ENCODE measurements around the gene DOCK1.

DOCK1 gene

DNA sequence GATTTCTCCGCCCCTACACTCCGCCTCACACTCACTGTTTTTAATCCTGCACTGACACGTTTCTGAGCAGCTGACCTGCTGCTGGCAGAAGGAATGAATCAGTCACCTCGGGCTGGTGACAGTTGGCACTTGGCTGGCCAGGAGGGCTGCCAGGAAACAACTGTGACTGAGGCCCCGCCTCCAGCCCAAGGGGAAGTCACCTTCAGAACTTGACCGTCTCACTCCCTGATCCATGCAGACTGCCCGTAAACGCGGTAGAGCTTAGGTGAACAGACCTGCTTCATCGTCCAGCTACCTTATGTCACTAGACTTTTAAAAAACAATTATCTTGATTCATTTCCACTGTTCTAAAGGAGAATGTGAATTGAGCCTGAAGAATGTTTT, 107.5 kb downstream of the DOCK1 start:
- DNase-seq, result no peak

DNA sequence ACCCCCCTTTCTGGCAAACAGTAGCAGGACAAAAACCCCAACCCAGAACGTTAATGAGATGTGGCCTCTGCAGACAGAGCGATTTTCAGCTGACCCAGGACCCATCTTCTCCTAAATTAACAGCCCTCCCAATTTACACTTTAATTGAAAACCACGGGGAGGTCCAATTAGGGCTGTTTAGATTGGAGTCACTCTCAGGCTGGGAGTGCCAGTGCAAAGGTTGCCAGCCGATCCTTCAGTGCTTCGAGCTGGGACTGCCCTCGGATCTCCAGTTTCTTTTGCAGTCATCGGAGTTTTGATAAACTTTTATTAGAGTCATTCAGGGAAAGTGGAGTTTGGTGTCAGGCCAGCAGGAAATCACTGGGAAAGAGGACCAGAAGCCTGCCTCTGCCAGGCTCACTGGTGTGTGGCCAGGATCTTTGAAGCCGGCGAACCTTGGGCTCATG, 108.0 kb downstream of the DOCK1 start:
- no peak for DNase-seq

DNA sequence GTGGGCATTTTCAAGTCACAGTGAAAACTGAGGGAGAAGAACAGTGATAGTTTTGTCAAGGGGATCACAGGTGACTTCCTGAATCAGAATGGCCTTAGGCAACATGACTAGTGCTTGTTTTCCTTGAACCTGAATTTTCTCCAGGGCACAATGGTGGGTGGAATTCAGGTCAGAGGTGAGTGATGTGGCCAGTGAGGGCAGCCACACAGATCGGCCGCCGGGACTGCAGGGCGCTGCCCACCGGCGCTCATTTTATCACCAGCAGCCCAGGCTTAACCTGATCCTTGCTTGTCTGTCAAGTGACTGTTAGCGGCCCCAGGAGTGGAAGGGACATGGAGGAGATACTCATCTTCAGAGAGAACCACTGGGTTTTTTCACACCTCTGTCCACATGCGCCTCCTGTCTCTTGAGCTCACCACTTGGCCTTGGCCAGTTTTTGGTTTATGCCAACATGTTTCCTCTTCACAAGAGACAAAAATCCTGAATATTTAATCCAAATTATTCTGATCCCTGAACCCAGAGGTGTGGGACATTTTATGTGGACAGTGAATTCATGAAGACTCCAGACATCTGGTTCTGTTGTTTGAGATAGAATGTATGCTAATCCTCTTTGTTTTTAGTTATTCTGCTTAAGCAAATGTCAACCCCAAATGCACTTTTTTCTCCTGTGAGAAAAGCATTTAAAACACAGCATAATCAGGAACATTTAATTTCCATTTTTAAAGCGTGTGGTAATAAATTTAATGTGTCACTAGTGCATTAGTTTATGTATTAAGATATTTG, 108.7 kb downstream of the DOCK1 start:
- DNase-seq, result no peak

DNA sequence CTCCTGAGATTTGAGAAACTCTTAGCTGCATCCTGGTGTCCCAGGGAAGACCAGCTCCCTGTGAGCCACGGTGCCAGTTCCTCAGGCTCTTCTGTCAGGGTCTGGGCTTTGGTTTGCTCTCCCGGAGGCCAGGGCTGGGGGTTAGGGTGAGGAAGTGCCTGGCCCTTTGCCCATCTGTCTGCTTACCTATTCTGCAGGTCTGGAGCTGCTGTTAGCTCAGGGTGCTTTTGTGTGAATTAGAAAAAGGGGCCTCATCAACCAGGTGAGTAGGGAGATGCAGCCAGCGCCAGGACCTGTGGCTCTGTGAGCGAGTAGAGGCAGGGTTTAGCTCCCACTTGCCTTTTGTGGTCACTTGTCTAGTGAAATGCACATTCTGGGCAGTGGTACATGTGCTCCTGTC, 109.4 kb downstream of the DOCK1 start:
- DNase-seq, result no peak

DNA sequence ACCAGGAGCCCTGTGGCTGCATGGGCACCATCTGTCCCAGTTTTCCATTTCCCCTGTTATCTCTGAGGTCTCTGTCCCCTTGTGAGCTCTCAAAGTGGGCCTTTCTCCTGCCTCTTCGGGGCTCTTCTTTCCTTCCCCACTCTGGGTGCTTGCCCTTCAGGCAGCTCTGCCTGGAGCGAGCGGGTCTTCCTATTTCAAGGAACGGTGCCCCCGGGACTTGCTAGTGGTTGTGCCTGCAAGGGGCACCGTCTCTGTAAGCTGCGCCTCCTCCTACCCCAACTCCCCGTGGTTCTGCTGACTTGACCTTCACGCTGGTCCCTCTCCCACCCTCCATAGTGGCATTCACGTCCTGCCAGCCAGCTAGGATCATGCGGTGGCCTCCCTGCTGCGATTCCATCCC, 110.1 kb downstream of the DOCK1 start:
- DNase-seq, result no peak

DNA sequence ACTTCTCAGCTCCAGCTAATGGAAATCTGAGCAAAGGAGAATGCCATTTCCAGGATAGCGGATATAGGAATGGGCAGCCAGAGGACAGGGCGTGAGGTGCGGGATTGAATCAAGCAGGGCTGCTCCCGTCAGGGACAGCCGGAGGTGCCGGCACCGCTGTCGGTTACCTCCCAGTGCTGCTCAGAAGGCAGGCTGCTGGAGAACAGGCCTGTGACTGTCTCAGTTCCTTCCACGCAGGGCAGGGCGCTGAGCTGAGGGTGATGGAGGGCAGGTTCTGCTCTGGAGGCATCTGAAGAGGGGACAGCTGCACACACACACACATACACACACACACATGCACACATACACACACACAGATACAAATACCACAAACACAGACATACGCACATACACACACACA, 111.1 kb downstream of the DOCK1 start:
- no peak for DNase-seq

DNA sequence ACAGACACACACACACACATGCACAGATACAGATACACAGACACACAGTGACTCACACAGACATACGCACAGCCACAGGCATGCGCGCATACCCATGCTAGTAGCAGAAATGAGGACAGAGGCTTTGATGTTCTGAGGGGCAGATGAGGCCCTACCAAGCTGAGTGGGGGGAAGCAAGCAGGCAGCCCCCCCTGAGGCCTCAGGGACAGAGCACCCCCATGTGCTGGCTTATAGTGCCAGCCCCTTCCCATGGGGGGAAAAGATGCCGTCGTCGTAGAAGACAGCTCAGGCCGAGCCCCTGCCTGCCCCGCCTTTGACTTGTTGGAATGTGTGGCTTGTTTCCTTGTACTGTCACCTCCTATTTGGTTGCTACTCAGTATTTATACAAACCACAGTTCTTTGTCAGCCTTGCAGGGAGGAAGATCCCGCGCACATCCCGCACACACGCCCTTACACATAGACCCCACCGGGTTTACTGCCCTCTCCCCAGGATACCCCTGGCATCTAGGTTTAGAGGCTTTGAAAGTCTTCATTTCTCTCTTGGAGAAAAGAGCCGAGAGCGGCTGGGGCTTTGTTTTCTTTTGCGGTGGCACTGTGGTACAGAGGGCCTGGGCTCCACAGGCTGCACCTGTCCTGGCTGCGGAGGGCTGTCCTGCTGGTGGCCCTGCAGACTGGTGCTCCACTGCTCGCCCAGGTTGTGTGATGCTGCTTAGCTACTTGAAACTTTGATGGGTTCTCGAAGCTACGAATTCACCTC, 112.5 kb downstream of the DOCK1 start:
- DNase-seq, result no peak

DNA sequence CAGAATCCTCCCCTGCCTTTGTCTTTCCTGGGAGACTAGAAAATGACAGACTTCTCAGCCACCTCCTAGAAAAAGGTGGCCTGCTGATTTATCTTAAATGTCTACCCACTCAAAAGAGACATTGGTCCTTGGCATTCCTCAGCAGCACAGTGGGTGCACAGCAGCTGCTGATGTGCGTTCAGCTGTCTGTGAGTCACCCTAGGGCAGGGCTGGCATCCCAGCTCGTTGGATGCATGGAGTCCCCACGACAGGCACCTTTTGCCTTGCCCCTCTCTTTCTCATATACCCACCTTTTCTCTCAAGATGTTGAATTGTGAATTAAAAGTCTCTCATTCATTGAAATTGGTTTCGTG, 113.0 kb downstream of the DOCK1 start:
- DNase-seq, result no peak

DNA sequence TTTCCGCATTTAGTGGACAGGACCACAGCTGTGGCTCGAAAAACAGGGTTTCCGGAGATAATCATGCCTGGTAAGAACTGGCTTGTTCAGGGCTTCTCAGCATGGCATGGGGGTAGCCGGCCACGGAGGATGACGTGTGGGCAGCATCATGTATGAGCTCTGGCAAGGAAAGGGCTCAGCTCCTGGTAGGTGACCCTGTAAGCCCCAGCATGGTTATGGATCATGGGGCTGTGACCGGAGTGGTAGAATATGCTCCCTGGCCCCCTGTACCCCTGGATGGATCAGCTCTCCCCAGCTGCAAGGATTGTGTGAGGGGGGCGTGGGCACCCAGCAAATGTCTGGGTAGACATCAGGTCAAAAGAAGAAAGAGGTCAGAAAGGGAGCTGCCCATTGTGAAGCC, 113.5 kb downstream of the DOCK1 start:
- DNase-seq, result no peak

DNA sequence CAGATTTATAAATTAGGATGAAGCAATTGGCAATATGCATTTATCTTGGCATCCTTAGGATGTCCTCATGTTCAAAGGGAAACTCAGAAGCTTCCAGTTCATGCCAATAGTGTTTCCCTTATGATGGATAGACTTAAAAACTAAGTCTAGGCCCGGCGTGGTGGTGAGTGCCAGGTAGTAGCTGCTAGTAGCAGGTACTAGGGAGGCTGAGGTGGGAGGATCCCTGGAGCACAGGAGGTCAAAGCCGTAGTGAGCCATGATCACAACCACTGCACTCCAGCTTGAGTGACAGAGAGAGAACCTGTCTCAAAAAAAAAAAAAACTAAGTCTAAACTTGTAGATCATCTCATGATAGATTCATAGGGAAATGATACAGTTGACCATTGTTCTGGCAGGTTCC, 115.0 kb downstream of the DOCK1 start:
- no peak for DNase-seq

DNA sequence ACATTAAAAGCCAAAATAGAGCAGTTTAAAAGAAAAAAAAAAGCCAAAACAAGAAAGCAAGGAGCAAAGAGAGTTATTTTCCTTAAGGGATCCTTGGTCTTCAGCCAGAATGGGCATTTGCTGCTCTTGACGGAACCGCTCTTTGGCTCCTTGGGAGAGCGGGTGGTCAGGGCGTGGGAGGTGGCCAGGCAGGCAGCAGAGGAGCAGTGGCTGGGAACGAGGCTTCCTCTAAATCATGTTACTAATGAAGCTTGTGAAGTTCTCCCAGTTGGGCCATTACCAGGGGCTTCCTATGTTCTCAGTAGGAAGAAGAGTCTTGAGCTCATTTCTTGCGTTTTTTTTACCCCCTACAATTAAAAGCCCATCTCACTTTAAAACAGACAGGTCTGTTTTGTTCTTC, 116.6 kb downstream of the DOCK1 start:
- no peak for DNase-seq

DNA sequence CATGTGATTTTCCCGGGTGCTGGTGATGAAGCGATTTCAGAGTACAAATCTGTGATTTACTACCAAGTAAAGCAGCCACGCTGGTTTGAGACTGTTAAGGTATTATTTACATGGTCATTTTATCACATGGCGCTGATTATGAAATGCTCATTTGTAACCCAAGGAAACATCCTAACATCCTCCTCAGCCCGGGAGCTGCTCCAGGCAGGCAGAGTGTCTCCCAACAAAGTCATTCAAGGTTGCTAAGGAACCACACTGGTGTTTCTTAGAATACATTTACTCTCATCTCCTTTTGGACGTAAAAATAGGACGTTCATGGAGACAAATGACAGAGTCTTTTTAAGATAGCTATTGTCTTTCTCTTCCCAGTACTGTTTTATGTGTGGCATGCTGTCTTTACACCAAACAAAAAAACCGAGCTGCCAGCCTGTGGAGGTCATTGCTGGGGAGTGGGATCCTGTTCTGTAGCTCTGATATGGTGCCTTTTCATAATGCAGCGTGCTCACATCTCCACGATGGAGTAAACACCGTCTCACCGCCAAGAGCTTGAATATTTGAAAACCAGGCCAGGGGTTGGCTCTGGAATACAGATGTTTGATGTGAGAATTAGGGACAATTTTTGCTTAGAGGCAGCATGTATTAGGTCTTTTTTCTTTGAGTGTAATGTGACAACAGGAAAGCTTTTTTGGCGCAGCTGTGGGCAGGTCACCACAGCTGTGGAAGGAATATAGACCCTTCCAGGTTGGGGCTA, 119.6 kb downstream of the DOCK1 start:
- DNase-seq, result no peak

DNA sequence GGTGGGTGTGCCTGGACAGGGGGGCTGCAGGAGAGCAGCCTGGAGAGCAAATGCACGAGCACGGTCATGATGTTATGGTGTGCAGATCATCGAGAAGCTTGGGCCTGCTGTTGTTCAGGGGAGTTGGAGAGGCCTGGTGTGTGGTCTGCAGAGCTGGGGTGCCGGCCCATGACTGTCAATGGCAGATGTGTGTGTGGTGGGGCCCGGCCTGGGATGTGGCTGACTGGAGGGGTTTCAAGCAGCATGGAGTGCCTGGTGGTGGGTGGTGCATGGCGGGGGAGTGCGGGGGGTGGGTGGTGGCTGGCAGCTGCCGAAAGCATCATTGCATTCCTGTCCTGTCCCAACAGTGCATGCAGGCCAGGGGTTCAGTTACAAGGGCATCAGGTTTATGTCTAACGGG, 122.6 kb downstream of the DOCK1 start:
- DNase-seq, result no peak

DNA sequence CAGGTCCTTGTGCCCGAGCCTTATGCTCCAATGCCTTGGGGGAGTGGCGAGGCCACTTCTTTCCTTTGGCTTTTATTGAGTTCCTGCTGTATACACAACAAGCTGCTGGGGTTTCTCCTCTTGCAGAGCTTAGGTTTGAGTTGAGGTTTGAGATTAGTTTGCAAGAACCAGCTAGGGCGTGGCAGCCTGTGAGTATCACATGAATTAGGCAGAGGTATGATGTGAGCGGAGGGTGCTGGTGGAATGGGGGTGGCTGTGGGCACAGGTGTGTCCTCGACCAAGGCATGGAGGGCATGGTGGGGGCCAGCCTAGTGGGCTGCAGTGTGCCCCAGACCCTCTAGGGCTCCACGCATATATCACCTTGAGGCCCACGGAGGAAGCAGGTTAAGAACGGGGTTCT, 123.3 kb downstream of the DOCK1 start:
- DNase-seq, result no peak

DNA sequence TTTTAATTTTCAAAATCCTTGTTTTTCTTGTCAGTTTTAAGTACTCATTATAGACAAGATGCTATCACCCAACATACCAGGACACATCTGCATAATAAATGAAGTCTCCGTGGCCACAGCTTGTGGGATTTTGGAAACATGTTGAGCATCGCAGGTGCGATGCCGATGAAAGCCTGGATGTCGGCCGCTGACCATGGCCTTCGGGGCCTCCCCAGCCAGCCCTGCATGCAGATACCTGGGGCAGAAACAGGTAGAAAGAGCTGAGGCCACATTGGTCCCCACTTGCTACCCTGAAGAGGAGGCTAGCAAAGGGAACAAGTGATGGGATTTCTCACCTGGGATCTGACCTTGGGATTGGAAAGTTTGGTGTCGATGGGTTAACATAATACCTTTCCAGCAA, 123.8 kb downstream of the DOCK1 start:
- no peak for DNase-seq

DNA sequence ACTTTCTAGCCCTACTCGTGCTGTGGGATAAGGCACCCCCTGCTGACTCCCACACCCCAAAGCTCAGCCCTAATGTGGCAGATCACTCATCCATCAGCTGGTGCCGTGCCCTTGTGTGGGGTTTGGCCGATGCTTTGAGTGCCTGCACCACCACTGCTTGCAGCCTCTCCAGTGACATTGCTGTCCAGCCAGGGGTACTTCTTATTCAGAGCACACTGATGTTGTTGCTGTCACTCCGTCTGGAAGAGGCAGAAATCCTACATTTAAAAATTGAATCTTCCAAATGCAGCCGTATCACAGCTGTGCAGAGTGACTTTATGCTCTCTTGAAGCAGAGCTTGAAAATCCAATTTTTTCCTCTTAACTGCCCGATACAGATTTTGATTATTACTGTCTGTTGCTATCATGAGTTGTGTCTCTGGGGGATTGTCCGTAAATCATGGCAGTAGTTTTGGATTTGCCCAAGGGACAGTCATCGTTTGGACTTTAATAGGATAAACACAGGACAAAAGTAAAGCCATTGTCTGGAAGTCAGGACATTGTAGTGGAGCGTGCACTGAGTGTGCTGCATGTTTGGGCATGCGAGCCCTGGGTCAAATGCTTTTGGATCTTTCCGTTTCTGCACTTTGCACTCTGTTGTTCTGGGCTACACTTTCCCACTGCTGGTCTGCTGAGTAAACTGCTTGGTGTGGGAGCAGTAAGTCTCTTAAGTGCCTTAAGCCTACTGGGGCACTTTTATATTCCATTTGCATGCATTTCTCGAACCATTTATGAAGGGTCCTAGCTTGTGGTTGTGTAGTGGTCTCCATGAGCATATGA, 128.2 kb downstream of the DOCK1 start:
- DNase-seq, result no peak

DNA sequence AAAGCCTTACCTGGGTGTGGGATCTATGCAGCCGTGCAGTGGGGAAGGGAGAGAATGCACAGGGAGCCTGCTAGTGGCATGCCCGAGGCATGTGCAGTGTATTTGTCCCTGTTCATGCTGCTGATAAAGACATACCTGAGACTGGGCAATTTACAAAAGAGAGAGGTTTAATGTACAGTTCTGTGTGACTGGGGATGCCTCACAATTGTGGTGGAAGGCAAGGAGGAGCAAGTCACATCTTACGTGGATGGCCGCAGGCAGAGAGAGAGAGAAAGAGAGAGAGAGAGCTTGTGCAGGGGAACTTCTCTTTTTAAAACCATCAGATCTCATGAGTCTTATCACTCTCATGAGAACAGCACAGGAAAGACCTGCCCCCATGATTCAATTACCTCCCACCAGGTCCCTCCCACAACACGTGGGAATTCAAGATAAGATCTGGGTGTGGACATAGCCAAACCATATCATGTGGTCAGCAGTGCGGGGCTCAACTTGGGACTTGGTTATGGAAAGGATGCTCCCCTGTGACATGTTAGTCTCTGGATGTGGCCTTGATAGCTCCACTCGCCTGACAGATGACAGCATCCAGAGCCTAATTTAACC, 128.9 kb downstream of the DOCK1 start:
- no peak for DNase-seq

DNA sequence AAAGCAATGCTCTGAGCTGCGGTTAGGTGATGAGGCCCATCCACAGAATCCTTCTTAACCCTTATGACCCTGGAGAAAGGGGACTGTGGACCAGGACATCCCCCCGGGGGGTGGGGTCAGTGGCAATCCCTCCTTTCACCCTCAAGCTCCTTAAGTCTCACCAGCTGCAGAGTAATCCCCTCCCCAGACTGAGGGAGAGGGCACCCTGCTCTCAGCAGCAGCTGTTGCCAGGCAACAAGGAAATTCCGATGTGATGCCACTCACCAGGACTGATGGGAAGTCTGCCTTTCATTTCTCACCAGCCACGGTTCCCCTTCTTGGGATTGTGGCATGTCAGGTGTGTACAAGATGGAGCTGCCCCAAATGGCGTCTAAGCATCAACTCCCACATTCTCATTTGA, 129.6 kb downstream of the DOCK1 start:
- no peak for DNase-seq

DNA sequence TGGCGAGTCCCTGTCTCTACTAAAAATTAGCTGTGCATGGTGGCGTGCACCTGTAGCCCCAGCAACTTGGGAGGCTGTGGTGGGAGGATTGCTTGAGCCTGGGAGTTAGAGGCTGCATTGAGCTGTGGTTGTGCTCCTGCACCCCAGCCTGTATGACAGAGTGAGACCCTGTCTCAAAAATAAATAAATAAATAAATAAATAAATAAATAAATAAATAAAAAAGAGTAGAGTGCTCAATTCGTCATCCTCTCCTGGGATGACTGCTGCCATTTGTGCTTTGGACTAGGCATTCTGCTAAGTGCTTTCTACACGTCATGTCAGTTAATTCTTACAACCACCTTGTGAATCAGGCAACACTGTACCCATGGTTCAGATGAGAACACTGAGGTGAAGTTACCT, 130.6 kb downstream of the DOCK1 start:
- no peak for DNase-seq

DNA sequence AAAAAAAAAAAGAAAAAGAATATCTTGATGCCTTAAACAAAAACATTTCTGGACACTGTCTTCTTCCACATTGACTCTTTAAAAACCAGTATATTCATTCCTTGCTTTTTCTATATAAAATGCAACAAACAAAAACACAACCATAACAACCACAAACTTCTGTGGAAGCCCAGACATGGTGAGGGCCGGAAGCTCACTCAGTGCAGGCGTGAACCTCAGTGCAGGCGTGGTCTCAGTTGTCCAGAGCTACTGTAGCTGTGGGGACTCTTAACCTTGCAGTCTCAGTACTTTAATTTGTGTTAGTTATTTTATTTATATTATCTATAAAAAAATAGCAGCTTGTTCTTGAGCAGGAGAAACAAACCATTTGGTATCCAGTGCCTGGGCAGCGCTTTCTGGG, 131.8 kb downstream of the DOCK1 start:
- no peak for DNase-seq

DNA sequence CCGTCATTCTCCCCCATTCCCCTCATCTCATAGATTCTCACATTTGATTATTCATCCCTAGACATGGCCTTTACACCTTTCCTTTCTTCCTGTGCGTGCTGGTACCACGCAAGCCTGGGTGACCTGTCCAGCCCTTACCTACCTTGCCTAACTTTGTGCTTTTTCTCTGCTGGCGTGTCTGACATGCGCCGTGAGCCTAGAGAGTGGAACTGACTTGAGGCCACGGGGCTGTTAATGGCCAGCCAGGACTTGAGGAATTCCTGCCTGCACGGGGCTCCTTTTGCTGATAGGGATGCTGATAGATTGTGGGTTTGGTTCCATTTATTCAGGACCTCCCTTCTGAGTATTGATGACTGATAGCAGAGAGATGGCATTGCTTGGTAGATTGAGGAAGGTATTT, 134.2 kb downstream of the DOCK1 start:
- no peak for DNase-seq

DNA sequence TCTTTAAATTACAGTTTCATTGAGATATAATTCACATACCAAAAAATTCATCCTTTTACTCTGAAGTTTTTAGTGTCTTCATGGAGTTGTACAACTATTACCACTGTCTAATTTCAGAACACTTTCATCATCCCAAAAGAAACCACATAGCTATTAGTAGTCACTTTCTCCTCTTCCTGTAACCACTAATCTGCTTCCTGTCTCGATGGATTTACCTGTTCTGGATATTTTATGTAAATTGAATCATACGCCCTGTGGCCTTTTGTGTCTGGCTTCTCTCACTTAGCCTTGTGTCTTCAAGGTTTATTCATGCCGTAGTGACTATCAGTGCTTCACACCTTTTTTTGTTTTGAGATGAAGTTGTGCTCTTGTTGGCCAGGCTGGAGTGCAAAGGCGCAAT, 135.5 kb downstream of the DOCK1 start:
- no peak for DNase-seq

DNA sequence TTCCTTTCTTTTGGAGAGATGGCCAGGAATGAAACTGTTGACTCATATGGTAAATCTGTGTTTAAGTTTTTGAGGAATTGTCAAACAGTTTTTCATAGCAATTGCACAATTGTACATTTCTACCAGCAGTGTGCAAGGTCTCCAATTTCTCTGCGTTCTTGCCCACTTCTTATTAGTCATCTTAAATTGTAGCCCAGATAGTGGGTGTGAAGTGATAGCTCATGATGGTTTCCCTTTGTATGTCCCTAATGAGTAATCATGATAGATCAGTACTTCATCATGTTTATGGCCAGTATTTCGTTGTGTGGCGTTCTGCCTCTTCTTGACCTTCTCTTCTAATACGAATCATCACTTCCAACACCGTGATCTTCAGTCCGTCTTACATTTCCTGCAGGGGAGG, 136.3 kb downstream of the DOCK1 start:
- no peak for DNase-seq
